AG08396 (cell line): ENCODE measurements around the gene C19orf25.

Experiments used
- DNase-seq: peaks from one replicate; pipeline ENCODE4 v3.0.0; 2012; ENCODE audit warnings: low spot score, mixed read lengths

The C19orf25 gene

DNA sequence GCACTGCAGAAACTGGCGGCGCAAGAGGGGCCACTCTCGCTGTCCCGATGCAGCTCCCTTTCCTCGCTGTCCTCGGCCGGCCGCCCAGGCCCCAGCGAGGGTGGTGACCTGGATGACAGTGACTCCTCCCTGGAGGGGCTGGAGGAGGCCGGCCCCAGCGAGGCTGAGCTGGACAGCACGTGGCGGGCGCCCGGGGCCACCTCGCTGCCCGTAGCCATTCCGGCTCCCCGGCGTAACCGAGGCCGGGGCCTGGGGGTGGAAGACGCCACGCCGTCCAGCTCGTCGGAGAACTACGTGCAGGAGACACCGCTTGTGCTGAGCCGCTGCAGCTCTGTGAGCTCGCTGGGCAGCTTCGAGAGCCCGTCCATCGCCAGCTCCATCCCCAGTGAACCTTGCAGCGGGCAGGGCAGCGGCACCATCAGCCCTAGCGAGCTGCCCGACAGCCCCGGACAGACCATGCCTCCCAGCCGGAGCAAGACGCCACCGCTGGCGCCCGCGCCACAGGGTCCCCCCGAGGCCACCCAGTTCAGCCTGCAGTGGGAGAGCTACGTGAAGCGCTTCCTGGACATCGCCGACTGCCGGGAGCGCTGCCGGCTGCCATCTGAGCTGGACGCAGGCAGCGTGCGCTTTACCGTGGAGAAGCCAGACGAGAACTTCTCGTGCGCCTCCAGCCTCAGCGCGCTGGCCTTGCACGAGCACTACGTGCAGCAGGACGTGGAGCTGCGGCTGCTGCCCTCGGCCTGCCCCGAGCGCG, 12.4 kb downstream of the C19orf25 start:
- no peak for DNase-seq

DNA sequence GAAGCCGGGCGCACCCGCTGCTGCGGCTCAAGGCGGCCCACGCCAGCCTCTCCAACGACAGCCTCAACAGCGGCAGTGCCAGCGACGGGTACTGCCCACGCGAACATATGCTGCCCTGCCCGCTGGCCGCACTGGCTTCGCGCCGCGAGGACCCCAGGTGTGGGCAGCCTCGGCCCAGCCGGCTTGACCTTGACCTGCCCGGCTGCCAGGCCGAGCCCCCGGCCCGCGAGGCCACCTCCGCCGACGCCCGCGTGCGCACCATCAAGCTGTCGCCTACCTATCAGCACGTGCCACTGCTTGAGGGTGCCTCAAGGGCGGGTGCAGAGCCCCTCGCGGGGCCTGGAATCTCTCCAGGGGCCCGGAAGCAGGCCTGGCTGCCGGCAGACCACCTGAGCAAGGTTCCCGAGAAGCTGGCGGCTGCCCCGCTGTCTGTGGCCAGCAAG, 13.0 kb downstream of the C19orf25 start:
- no peak for DNase-seq

DNA sequence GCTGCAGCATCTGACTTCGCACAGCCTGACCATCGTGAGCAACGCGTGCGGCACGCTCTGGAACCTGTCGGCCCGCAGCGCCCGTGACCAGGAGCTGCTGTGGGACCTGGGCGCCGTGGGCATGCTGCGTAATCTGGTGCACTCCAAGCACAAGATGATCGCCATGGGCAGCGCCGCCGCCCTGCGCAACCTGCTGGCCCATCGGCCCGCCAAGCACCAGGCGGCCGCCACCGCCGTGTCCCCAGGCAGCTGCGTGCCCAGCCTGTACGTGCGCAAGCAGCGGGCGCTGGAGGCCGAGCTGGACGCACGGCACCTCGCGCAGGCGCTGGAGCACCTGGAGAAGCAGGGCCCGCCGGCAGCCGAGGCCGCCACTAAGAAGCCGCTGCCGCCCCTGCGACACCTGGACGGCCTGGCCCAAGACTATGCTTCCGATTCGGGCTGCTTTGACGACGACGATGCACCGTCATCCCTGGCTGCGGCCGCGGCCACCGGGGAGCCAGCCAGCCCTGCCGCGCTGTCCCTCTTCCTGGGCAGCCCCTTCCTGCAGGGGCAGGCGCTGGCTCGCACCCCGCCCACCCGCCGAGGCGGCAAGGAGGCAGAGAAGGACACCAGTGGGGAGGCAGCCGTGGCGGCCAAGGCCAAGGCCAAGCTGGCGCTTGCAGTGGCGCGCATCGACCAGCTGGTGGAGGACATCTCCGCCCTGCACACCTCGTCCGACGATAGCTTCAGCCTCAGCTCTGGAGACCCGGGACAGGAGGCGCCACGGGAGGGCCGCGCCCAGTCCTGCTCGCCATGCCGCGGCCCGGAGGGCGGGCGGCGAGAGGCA, 13.6 kb downstream of the C19orf25 start:
- peak; percentile 80 for DNase-seq

DNA sequence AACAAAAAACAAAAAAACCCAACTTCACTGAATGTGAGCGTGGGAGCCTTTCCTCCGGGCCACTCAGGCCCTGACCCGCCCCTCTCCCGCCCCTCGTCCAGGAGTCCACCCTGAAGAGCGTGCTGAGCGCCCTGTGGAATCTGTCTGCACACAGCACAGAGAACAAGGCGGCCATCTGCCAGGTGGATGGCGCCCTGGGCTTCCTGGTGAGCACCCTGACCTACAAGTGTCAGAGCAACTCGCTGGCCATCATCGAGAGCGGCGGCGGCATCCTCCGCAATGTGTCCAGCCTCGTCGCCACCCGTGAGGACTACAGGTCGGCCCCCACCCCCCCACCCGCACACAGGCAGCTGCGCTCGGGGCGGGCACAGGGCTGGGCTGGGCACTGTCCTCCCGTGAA, 17.2 kb downstream of the C19orf25 start:
- DNase-seq: no peak

DNA sequence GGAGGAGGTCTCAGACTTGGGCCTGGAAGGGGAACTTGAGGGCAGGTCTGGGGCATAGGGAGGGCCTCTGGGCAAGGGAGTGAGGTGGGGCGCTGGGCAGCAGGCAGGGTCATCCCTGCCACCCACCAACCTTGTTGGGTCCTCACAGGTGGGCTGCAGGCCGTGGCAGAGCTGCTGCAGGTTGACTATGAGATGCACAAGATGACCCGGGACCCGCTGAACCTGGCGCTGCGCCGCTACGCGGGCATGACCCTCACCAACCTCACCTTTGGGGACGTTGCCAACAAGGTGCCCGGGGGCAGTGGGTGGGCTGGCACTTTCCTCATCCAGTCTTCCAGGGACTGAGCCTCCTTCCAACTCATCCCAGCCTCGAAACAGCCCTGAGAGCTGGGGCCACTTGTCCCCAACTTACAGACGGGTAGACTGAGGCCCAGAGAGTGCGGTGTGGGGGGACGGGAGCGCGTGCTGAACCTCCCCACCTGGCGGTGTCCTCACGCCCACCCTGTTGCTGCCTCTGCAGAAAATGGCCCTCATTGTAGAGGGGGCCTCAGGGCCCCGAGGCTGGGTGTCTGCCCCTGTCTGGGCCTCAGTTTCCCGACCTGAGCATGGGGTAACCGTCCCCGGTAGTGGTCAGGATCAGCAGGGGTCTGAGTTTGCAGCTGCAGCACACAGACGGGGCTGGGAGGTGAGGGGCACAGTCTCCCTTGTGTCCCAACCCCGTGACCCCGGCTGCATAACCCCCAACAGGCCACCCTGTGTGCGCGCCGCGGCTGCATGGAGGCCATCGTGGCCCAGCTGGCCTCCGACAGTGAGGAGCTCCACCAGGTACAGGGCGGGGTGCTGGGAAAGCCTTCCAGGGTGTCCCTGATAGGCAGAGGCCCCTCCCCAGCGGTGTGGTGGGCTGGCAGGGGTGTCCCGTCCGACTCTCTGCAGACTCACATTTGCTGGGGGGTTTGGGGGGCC, 18.7 kb downstream of the C19orf25 start:
- DNase-seq: no peak

DNA sequence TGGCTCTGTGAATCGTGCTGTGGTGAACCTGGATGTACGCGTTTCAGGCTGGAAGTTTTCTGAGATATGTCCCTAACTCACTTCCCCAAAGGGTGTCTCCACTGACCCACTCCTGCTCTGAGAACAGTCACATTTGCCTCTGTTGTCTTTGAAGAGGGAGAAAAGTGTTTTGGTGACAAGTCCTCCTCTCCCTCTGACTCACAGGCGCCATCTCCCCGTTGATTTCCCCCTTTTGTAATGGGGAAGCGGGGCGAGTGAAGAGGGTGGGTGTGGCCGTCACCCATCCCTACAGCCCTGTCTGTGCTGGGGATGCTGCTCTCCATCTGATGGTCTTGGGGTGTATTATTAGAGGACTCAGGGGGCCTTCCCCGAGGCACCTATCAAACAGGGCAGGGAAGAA, 19.5 kb downstream of the C19orf25 start:
- no peak for DNase-seq

DNA sequence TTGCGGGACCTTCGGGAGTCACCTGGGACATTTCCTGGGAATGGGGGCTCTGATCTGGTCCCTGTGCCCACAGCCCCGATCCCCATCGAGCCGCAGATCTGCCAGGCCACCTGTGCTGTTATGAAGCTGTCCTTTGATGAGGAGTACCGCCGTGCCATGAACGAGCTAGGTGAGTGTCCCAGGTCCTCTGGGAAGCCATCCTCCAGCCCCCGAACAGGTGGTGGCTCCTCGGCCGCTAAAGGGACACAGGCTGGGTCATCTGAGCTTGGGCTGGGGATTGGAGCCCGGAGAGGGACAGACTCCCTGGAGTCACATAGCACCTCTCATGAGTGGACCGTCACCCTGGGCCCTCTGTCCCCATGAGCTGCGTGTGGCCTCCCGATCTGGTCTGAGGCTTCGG, 21.1 kb downstream of the C19orf25 start:
- DNase-seq: no peak

DNA sequence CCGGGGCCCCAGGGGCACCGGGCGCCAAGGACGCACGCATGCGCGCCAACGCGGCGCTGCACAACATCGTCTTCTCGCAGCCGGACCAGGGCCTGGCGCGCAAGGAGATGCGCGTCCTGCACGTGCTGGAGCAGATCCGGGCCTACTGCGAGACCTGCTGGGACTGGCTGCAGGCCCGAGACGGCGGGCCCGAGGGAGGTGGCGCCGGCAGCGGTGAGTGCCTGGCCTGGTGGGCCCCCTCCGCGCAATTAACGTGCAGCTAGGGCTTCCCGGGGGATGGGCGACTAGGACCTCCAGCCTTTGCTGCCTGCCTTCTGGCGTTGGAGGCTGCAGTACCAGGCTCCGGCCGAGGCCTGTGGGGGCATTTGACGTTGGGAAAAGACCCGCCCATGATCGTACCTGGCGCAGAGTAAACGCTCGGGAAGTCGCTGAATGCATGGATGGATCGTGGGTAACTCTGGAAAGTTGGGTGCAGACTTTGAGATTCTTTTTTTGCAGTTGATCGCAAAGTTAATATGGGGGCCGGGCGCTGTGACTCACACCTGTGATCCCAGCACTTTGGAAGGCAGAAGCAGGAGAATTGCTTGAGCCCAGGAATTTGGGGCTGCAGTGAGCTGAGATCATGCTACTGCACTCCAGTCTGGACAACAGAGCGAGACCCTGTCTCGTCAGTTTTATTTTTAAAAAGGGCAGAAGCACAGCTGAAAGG, 21.8 kb downstream of the C19orf25 start:
- no peak for DNase-seq

DNA sequence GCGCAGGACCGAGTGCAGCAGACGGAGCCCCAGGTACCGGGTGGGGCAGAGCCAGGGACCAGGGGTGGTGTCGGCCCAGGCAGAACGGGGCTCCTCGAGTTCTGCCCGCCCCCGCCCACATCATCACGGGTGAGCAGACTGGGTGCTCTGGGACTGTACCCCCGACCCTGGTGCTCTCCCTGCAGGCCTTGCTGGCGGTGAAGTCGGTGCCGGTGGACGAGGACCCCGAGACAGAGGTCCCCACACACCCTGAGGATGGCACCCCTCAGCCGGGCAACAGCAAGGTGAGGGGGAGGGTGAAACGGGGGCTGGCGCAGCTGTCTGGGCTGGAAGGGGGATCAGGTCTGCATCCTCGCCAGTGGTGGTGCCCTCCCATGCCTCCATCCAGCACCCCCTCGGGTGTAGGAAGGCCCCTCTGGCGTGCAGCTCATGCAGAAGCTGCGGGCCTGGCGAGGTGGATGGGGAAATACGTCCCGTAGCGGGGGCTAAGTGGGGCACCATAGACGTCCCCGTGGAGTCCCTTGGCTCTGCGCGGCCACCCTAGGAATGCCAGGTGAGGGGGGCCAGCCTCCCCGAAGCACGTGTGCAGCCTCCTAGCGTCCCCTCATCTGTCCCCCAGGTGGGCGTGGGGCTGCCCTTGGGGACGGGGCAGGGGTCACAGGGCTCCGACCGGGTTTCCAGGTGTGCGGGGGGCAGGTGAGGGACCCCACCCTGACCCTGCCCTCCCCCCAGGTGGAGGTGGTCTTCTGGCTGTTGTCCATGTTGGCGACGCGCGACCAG, 22.7 kb downstream of the C19orf25 start:
- no peak for DNase-seq

DNA sequence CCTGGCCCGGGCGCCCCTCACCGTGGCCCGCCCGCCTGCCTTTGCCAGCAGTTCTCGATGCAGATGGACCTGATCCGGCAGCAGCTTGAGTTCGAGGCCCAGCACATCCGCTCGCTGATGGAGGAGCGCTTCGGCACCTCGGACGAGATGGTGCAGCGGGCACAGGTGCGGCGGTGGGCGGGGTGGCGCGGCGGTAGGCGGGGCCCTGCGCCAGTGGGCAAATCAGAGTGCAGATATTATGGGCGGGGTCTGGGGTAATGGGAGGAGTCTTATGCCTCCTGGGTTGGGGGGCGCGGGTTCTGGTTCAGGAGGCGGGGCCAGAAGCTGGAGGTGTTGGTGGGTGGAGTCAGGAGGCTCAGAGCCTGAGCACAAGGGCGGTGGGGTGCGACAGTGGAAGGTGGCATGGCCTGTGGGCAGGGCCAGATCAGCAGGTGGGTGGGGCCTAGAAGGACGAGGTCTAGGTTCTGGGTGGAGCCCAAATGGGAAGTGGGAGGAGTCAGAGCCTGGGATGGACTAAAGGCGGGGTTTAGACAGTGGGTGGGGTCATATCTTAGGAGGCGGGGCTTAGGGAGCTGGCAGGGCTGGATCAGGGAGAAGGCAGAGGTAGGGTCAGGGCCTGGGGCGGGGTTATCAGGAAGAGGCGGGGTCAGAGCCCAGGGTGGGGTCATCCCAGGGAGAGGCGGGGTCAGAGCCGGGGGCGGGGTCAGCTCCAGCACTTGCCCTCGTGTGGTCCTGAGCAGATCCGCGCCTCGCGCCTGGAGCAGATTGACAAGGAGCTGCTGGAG, 23.5 kb downstream of the C19orf25 start:
- DNase-seq: peak; percentile 86

DNA sequence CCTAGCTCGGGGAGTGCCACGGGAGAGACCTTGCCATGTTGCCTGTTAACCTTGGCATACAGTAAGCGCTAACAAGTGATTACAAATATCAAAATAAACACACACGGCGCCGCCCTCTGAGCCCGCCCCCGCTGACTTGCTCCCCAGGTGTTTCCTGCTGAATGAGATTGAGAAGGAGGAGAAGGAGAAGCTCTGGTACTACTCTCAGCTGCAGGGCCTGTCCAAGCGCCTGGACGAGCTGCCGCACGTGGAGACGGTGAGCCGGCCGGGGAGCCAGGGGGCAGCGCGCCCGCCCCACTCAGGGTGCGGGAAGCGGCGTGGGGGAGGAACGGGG, 24.0 kb downstream of the C19orf25 start:
- no peak for DNase-seq

DNA sequence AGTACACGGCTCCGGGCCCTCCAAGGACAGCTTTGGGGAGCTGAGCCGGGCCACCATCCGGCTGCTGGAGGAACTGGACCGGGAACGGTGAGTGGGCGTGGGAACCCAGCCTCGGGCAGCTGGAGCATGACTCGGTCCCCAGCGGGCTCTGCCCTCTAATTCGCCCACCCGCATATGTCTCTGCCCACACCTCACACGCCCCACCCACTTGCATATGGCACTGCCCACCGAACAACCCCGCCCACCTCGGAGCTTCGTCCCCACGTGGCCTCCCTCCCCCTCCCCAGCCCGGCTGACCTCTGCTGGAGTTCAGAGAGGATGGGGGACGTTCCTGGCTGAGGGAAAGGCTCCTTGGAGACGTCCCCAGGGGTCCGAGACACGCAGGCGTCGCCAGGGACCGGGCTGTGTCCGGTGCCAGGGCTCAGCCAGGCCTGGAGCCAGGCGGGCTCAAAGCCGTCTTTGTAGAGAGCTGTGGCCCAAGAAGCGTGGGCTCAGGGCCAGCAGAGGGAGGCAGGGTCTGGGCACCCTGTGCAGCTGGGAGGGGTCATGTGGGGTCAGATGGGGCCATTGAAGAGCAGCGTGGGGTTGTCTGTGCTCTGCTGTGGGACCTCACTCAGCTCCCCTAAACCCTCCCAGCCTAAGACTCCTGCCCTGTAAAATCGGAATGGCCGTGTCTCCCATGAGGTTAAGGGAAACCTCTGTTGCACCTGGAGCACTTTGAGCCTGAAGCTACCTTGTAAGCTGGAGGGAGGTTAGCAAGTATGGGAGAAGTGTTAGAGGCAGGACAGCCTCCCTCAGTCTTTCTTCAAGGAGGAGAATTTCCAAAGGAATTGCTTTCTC, 25.3 kb downstream of the C19orf25 start:
- peak; percentile 81 for DNase-seq

DNA sequence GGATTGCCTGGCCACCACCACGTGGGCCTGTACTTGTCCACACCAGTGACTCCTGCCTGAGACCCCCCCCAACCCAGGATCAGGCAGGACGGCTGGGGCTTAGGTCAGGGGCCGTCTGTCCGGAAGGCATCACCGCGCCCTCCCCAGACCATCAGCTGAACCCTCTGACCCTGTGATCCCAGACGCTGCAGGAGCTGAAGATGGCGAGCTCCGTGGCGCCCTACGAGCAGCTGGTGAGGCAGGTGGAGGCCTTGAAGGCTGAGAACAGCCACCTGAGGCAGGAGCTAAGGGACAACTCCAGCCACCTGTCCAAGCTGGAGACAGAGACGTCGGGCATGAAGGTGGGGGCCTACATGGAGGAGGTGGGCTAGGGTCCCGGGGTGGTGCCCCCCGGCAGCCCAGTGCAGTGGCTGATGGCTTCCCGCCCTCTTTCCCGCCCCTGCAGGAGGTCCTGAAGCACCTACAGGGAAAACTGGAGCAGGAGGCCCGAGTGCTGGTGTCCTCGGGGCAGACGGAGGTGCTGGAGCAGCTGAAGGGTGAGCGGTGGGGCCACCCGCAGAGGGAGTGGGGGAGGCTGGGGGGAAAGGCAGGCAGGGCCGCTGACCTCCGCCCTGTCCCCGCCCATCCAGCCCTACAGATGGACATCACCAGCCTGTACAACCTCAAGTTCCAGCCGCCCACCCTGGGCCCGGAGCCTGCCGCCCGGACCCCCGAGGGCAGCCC, 26.1 kb downstream of the C19orf25 start:
- no peak for DNase-seq

DNA sequence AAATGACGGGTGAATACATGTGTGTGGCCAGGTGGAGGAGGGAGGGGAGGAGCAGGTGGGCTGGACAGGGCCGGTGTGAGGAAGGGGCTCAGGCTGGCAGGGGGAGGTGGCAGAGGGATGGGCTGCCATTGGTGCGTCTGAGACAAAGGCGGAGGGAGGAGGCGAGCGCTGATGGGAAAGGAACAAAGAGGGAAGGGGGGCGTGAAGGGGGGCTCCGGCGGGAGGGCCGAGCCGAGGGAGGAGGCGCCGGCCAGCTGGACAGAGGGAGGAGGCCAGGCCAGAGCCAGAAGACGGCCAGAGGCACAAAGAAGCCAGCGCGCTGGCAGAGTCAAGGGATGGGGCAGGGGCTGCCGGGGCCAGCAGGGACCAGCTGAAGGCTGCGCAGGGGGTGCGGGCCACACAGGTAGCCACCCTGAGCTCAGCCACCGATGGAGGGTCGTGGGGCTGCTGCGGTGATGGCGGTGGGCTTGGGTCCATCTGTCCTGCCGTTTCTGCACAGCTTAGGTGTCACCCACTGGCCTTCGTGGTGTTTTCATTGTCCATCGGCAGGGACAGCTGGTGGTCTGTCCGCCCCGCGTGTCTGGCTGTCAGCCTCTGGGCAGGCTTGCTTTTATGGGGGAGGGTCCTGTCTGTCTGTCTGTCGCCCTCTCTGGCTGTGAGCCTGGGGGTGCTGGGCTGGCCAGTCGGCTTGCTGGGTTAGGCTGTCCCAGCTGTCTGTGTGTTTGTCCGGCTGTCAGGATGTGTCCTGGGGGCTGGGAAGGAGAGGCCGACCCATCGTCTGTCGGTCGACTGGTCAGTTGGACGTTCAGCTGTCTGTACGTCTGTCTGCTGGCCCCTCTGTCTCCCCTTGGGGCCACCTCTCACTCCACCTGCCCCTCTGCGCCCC, 26.9 kb downstream of the C19orf25 start:
- no peak for DNase-seq

DNA sequence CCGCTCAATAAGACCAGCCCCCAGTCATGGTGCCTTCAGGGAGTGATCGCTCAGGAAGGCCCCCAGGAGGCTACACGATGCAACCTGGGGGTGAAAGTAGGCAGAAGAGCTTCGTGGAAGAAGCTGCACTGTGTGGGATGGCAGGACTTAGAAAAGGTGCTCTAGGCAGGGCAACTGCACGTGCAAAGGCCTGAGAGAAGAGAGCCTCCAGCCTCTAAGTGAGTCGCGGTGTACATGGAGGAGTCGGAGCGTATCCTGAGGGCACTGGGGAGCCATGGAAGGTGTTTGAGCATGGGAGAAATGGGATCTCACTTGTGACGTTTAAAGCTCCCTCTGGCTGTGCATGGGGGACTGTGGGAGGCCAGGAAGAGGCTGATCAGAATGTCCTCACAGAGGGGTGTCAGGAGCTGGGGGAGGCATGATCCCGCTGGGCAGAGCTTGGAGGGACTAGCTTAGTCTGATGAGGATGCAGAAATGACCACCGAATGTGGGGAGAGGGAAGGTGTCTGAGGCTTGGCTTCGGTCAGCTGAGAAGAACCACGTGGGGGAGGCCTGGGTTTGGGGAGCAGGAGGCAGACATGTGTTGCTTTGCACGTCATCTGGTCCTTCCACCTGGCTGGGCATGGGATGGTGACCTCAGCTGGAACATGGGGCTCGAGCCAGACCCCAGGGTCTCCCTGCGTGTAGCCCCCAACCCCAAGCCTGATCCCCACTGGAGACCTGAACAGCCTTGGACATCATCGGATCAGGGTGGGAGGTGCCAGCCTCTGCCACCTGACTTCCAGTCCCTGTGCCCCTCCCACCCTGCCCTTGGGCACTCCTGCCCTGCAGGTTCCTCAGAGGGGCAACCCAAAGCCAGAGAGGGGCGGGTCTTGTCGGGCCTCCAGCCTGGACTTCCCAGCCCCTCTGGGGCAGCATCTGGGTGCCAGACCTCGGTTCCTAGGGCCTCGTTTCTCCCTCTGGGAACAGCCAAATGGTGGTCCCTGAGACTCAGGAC, 28.0 kb downstream of the C19orf25 start:
- DNase-seq: no peak
